Trophoblast cell (in vitro differentiated cells and primary cell): ENCODE results near the gene CDKAL1.

Experiments
- DNase-seq, 2 donors: peaks; one replicate each; pipeline ENCODE4 v3.0.0-alpha.2; 2016
- H2AFZ ChIP-seq: 2 replicates; pipeline ENCODE4 v1.6.1; 2013; ENCODE audit warnings: low read length, moderate library complexity, mild to moderate bottlenecking; ENCODE audit not compliant: insufficient read depth, poor library complexity
- H2AK5ac ChIP-seq: 2 replicates; pipeline ENCODE4 v1.6.1; 2013; ENCODE audit warnings: mild to moderate bottlenecking, low read length
- H2BK120ac ChIP-seq: 2 replicates; pipeline ENCODE4 v1.6.1; 2013; ENCODE audit warnings: low read length, mild to moderate bottlenecking, moderate library complexity; ENCODE audit not compliant: insufficient read depth, poor library complexity
- H2BK12ac ChIP-seq: 2 replicates; pipeline ENCODE4 v1.6.1; 2013; ENCODE audit warnings: mild to moderate bottlenecking, low read length, moderate library complexity
- H2BK5ac ChIP-seq: 2 replicates; pipeline ENCODE4 v1.6.1; 2013; ENCODE audit warnings: low read length, low read depth, moderate library complexity, mild to moderate bottlenecking; ENCODE audit not compliant: poor library complexity
- H3K14ac ChIP-seq: 2 replicates; pipeline ENCODE4 v1.6.1; 2013; ENCODE audit warnings: mild to moderate bottlenecking, low read length
- H3K18ac ChIP-seq: 2 replicates; pipeline ENCODE4 v1.6.1; 2013; ENCODE audit warnings: mild to moderate bottlenecking, low read length
- H3K23ac ChIP-seq: 2 replicates; pipeline ENCODE4 v1.6.1; 2013; ENCODE audit warnings: low read length
- H3K27ac ChIP-seq: 2 replicates; pipeline ENCODE4 v1.5.1; 2013; ENCODE audit warnings: low read depth, mild to moderate bottlenecking, inconsistent platforms, low read length, moderate library complexity
- H3K27me3 ChIP-seq: 2 replicates; pipeline ENCODE4 v1.6.1; 2013; ENCODE audit warnings: inconsistent platforms, mild to moderate bottlenecking, low read length, moderate library complexity; ENCODE audit not compliant: insufficient read depth
- H3K36me3 ChIP-seq, 2 experiments: 1 replicate in 1 of 2; 2 replicates in 1 of 2; pipeline ENCODE4 v1.6.1; 2013; ENCODE audit warnings: low read length in 2 of 2, mild to moderate bottlenecking in 2 of 2, moderate library complexity in 1 of 2; ENCODE audit not compliant: insufficient read depth in 2 of 2, control insufficient read depth in 1 of 2
- H3K4ac ChIP-seq: 2 replicates; pipeline ENCODE4 v1.6.1; 2013; ENCODE audit warnings: low read depth, mild to moderate bottlenecking, low read length, moderate library complexity
- H3K4me1 ChIP-seq, 2 experiments: 1 replicate in 1 of 2; 2 replicates in 1 of 2; pipeline ENCODE4 v1.6.1; 2013; ENCODE audit warnings: low read length in 2 of 2, mild to moderate bottlenecking in 2 of 2, moderate library complexity in 1 of 2; ENCODE audit not compliant: insufficient read depth in 2 of 2, control insufficient read depth in 1 of 2
- H3K4me2 ChIP-seq: 2 replicates; pipeline ENCODE4 v1.6.1; 2013; ENCODE audit warnings: inconsistent platforms, mild to moderate bottlenecking, low read length, moderate library complexity
- H3K4me3 ChIP-seq: 2 replicates; pipeline ENCODE4 v1.5.1; 2013; ENCODE audit warnings: mild to moderate bottlenecking, low read depth, low read length, inconsistent platforms
- H3K79me1 ChIP-seq: one replicate; pipeline ENCODE4 v1.6.1; 2013; ENCODE audit warnings: low read length
- H3K79me2 ChIP-seq: 2 replicates; pipeline ENCODE4 v1.6.1; 2013; ENCODE audit warnings: low read length, mild to moderate bottlenecking; ENCODE audit not compliant: control insufficient read depth, insufficient read depth, poor library complexity
- H3K9ac ChIP-seq: 2 replicates; pipeline ENCODE4 v1.6.1; 2013; ENCODE audit warnings: mild to moderate bottlenecking, low read length
- H3K9me3 ChIP-seq: 2 replicates; pipeline ENCODE4 v1.6.1; 2013; ENCODE audit warnings: low read depth, mild to moderate bottlenecking, control low read depth, inconsistent platforms, low read length; ENCODE audit not compliant: insufficient read depth
- H4K12ac ChIP-seq: 2 replicates; pipeline ENCODE4 v1.6.1; 2013; ENCODE audit warnings: low read depth, mild to moderate bottlenecking, low read length, moderate library complexity
- H4K8ac ChIP-seq: 2 replicates; pipeline ENCODE4 v1.6.1; 2013; ENCODE audit warnings: low read depth, mild to moderate bottlenecking, low read length, moderate library complexity
- H4K91ac ChIP-seq: one replicate; pipeline ENCODE4 v1.6.1; 2013; ENCODE audit warnings: low read depth, mild to moderate bottlenecking, low read length, moderate library complexity
- WGBS: extraction: QIAGEN DNeasy Blood & Tissue Kit; methylation state at CpG from one replicate; pipeline ENCODE4 v1.1.7; 2013; ENCODE audit warnings: missing lambda C conversion rate; ENCODE audit not compliant: insufficient read length, insufficient coverage; ENCODE audit errors: extremely low coverage; 5-methylcytosine and 5-hydroxymethylcytosine counted together

CDKAL1 gene

GRCh38 chr6:21074484-21074883, 540.2 kb downstream of the CDKAL1 start:
- H2BK5ac ChIP-seq: no peak overlapping the region
- no peaks in the 10 kb centered on the region for H3K79me2 ChIP-seq
- no peak overlapping the region for H3K23ac ChIP-seq
- no peak overlapping the region for H3K27ac ChIP-seq
- no peak overlapping the region for H3K4ac ChIP-seq
- H3K4me2 ChIP-seq: no peak overlapping the region
- H3K14ac ChIP-seq: no peak overlapping the region
- no peak overlapping the region for H2BK120ac ChIP-seq
- no CpG with 5 or more reads among the region's 1 CpG for WGBS
- H3K79me1 ChIP-seq: no peaks in the 10 kb centered on the region
- no peak for DNase-seq
- no peak overlapping the region for H4K12ac ChIP-seq
- H4K91ac ChIP-seq: no peak overlapping the region
- no peak overlapping the region for H2AK5ac ChIP-seq
- H3K18ac ChIP-seq: no peak overlapping the region
- no peaks in the 10 kb centered on the region for H3K36me3 ChIP-seq
- no peaks in the 10 kb centered on the region for H3K27me3 ChIP-seq
- no peak overlapping the region for H3K4me3 ChIP-seq
- H3K4me1 ChIP-seq: no peaks in the 10 kb centered on the region
- no peak overlapping the region for H4K8ac ChIP-seq
- H2AFZ ChIP-seq: no peak overlapping the region
- H3K9ac ChIP-seq: no peak overlapping the region
- H2BK12ac ChIP-seq: no peak overlapping the region
- no peaks in the 10 kb centered on the region for H3K9me3 ChIP-seq

- no peaks in the 10 kb centered on the region for H3K9me3 ChIP-seq
- no peak overlapping the region for H2BK12ac ChIP-seq
- no peak for DNase-seq
- no CpG with 5 or more reads among the region's 2 CpGs for WGBS
- H3K27me3 ChIP-seq: no peaks in the 10 kb centered on the region
- H3K79me1 ChIP-seq: no peaks in the 10 kb centered on the region
- H3K4me2 ChIP-seq: no peak overlapping the region
- H3K79me2 ChIP-seq: no peaks in the 10 kb centered on the region
- no peak overlapping the region for H4K91ac ChIP-seq
- no peak overlapping the region for H3K9ac ChIP-seq
- H3K4me1 ChIP-seq: peaks cover 0 to 2% of the 10 kb centered on the region in 2 experiments
- H4K12ac ChIP-seq: no peak overlapping the region
- H3K23ac ChIP-seq: no peak overlapping the region
- no peak overlapping the region for H3K27ac ChIP-seq
- no peak overlapping the region for H2BK120ac ChIP-seq
- H2BK5ac ChIP-seq: no peak overlapping the region
- H2AK5ac ChIP-seq: no peak overlapping the region
- no peaks in the 10 kb centered on the region for H3K36me3 ChIP-seq
- H3K4me3 ChIP-seq: no peak overlapping the region
- H3K4ac ChIP-seq: no peak overlapping the region
- no peak overlapping the region for H3K14ac ChIP-seq
- no peak overlapping the region for H3K18ac ChIP-seq
- no peak overlapping the region for H2AFZ ChIP-seq
- H4K8ac ChIP-seq: no peak overlapping the region
Observed at GRCh38 chr6:21075986-21076385, 541.7 kb downstream of the CDKAL1 start.

GRCh38 chr6:21078497-21078896, 544.2 kb downstream of the CDKAL1 start:
- no peaks in the 10 kb centered on the region for H3K79me2 ChIP-seq
- H3K4me1 ChIP-seq: peaks cover 0 to 2% of the 10 kb centered on the region in 2 experiments
- H3K27ac ChIP-seq: no peak overlapping the region
- H4K12ac ChIP-seq: no peak overlapping the region
- H3K27me3 ChIP-seq: no peaks in the 10 kb centered on the region
- no peak overlapping the region for H4K8ac ChIP-seq
- H3K36me3 ChIP-seq: no peaks in the 10 kb centered on the region
- no peak overlapping the region for H2BK120ac ChIP-seq
- H2BK12ac ChIP-seq: no peak overlapping the region
- H3K23ac ChIP-seq: no peak overlapping the region
- no peak overlapping the region for H2BK5ac ChIP-seq
- H3K18ac ChIP-seq: no peak overlapping the region
- no peaks in the 10 kb centered on the region for H3K9me3 ChIP-seq
- no peak overlapping the region for H3K9ac ChIP-seq
- H3K14ac ChIP-seq: no peak overlapping the region
- no peaks in the 10 kb centered on the region for H3K79me1 ChIP-seq
- WGBS: no CpG with 5 or more reads among the region's 3 CpGs
- H2AFZ ChIP-seq: no peak overlapping the region
- no peak overlapping the region for H3K4me3 ChIP-seq
- no peak overlapping the region for H4K91ac ChIP-seq
- no peak overlapping the region for H3K4ac ChIP-seq
- H2AK5ac ChIP-seq: no peak overlapping the region
- no peak overlapping the region for H3K4me2 ChIP-seq
- DNase-seq: peak in 1 of 2 donors; percentile 22

GRCh38 chr6:21079468-21080048, 545.3 kb downstream of the CDKAL1 start:
- H3K18ac ChIP-seq: no peak overlapping the region
- no peaks in the 10 kb centered on the region for H3K79me1 ChIP-seq
- H4K91ac ChIP-seq: no peak overlapping the region
- H2BK5ac ChIP-seq: no peak overlapping the region
- no peaks in the 10 kb centered on the region for H3K27me3 ChIP-seq
- no peak overlapping the region for H3K4me2 ChIP-seq
- no peak overlapping the region for H3K9ac ChIP-seq
- H2BK120ac ChIP-seq: no peak overlapping the region
- no peak overlapping the region for H4K12ac ChIP-seq
- H3K23ac ChIP-seq: no peak overlapping the region
- H2AK5ac ChIP-seq: no peak overlapping the region
- no peak overlapping the region for H2BK12ac ChIP-seq
- H3K36me3 ChIP-seq: no peaks in the 10 kb centered on the region
- no CpG with 5 or more reads among the region's 2 CpGs for WGBS
- no peak overlapping the region for H2AFZ ChIP-seq
- no peak overlapping the region for H3K4ac ChIP-seq
- no peak overlapping the region for H3K27ac ChIP-seq
- H3K9me3 ChIP-seq: no peaks in the 10 kb centered on the region
- H3K4me3 ChIP-seq: no peak overlapping the region
- no peaks in the 10 kb centered on the region for H3K79me2 ChIP-seq
- peak in 1 of 2 donors; percentile 19 for DNase-seq
- H4K8ac ChIP-seq: no peak overlapping the region
- H3K4me1 ChIP-seq: peaks cover 0 to 2% of the 10 kb centered on the region in 2 experiments
- no peak overlapping the region for H3K14ac ChIP-seq
